SK-N-SH treated with all-trans-retinoic acid at 6 μM for 48 hours (cell line): ENCODE measurements around the gene LRMDA.

Experiments
- CREB5 ChIP-seq: fragments of 250-450 bp; sonication (Bioruptor Pico); IDR thresholded peaks from 2 replicates; pipeline ENCODE4 v1.5.1; 2020; ENCODE audit warnings: low read depth, mild to moderate bottlenecking, moderate library complexity
- ESRRG ChIP-seq: fragments of 250-450 bp; sonication (Bioruptor Pico); IDR thresholded peaks from 2 replicates; pipeline ENCODE4 v1.6.1; 2021; ENCODE audit warnings: mild to moderate bottlenecking
- GLIS3 ChIP-seq: fragments of 250-450 bp; sonication (Bioruptor Pico); IDR thresholded peaks from 2 replicates; pipeline ENCODE4 v1.5.0; 2020; ENCODE audit warnings: mild to moderate bottlenecking, moderate library complexity
- PATZ1 ChIP-seq: fragments of 250-450 bp; sonication (Bioruptor Pico); IDR thresholded peaks from 2 replicates; pipeline ENCODE4 v1.8.0; 2020; ENCODE audit warnings: mild to moderate bottlenecking, moderate library complexity, borderline replicate concordance
- PPARA ChIP-seq: fragments of 250-450 bp; sonication (Bioruptor Pico); IDR thresholded peaks from 2 replicates; pipeline ENCODE4 v1.5.0; 2020; ENCODE audit warnings: mild to moderate bottlenecking, borderline replicate concordance
- RARB ChIP-seq: fragments of 250-450 bp; sonication (Bioruptor Pico); IDR thresholded peaks from 2 replicates; pipeline ENCODE4 v1.8.0; 2021; ENCODE audit warnings: mild to moderate bottlenecking, moderate library complexity
- TOX ChIP-seq: fragments of 250-450 bp; sonication (Bioruptor Pico); IDR thresholded peaks from 2 replicates; pipeline ENCODE4 v1.8.0; 2021; ENCODE audit warnings: mild to moderate bottlenecking, moderate library complexity, borderline replicate concordance
- ZFP3 ChIP-seq: fragments of 250-450 bp; sonication (Bioruptor Pico); IDR thresholded peaks from 2 replicates; pipeline ENCODE4 v1.5.0; 2020; ENCODE audit warnings: mild to moderate bottlenecking, moderate library complexity
- ZFP30 ChIP-seq: fragments of 450-650 bp; formaldehyde crosslinking; IDR thresholded peaks from 2 replicates; pipeline ENCODE4 v1.5.0; 2022; ENCODE audit warnings: mild to moderate bottlenecking, moderate library complexity
- ZNF70 ChIP-seq: fragments of 450-650 bp; formaldehyde crosslinking; IDR thresholded peaks from 2 replicates; pipeline ENCODE4 v1.5.0; 2020; ENCODE audit warnings: mild to moderate bottlenecking, moderate library complexity
- TF ChIP-seq, protein P1 (sequence below): fragments of 250-450 bp; sonication (Bioruptor Pico); IDR thresholded peaks from 2 replicates; pipeline ENCODE4 v1.8.0; 2021; ENCODE audit warnings: low read depth, mild to moderate bottlenecking, moderate library complexity, borderline replicate concordance
- TF ChIP-seq, protein P2 (sequence below): fragments of 250-450 bp; sonication (Bioruptor Pico); IDR thresholded peaks from 2 replicates; pipeline ENCODE4 v1.5.0; 2020; ENCODE audit warnings: mild to moderate bottlenecking, moderate library complexity

DNA sequence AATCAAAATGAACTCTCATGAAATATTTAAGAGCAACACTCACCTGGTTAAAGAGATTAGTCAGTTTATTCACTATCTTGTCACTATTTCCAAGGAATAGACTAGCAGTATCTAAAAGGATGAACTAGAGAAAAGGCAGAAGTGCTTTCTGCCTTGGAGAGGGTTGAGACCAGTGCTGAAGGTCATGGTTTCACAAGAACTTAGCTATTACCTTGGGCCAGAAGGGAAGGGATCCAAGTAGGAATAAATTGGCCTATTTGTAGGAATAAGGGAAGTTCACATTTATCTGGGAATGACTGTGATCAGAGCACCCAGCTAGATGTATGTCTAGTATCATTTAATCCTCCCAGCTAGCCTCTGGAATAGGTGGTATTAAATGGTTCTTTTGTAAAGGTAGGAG lies 347.2 kb downstream of the LRMDA start:
- no peak for TF ChIP-seq CREB5
- TF ChIP-seq TOX (CRISPR knock-in tag): no peak
- no peak for TF ChIP-seq PPARA (CRISPR knock-in tag)
- no peak for TF ChIP-seq ESRRG
- no peak for TF ChIP-seq ZFP3 (CRISPR knock-in tag)
- no peak for TF ChIP-seq RARB (CRISPR knock-in tag)
- TF ChIP-seq PATZ1 (CRISPR knock-in tag): no peak
- no peak for TF ChIP-seq ZNF70 (CRISPR knock-in tag)
- no peak for TF ChIP-seq GLIS3 (CRISPR knock-in tag)
- TF ChIP-seq, protein P1, sequence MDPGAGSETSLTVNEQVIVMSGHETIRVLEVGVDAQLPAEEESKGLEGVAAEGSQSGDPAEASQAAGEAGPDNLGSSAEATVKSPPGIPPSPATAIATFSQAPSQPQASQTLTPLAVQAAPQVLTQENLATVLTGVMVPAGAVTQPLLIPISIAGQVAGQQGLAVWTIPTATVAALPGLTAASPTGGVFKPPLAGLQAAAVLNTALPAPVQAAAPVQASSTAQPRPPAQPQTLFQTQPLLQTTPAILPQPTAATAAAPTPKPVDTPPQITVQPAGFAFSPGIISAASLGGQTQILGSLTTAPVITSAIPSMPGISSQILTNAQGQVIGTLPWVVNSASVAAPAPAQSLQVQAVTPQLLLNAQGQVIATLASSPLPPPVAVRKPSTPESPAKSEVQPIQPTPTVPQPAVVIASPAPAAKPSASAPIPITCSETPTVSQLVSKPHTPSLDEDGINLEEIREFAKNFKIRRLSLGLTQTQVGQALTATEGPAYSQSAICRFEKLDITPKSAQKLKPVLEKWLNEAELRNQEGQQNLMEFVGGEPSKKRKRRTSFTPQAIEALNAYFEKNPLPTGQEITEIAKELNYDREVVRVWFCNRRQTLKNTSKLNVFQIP: no peak
- TF ChIP-seq ZFP30 (CRISPR knock-in tag): no peak
- TF ChIP-seq, protein P2, sequence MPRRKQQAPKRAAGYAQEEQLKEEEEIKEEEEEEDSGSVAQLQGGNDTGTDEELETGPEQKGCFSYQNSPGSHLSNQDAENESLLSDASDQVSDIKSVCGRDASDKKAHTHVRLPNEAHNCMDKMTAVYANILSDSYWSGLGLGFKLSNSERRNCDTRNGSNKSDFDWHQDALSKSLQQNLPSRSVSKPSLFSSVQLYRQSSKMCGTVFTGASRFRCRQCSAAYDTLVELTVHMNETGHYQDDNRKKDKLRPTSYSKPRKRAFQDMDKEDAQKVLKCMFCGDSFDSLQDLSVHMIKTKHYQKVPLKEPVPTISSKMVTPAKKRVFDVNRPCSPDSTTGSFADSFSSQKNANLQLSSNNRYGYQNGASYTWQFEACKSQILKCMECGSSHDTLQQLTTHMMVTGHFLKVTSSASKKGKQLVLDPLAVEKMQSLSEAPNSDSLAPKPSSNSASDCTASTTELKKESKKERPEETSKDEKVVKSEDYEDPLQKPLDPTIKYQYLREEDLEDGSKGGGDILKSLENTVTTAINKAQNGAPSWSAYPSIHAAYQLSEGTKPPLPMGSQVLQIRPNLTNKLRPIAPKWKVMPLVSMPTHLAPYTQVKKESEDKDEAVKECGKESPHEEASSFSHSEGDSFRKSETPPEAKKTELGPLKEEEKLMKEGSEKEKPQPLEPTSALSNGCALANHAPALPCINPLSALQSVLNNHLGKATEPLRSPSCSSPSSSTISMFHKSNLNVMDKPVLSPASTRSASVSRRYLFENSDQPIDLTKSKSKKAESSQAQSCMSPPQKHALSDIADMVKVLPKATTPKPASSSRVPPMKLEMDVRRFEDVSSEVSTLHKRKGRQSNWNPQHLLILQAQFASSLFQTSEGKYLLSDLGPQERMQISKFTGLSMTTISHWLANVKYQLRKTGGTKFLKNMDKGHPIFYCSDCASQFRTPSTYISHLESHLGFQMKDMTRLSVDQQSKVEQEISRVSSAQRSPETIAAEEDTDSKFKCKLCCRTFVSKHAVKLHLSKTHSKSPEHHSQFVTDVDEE (CRISPR knock-in tag): no peak
